GM10847 (cell line): ENCODE measurements around the gene CEBPA.

Source experiments
- POLR2A ChIP-seq: IDR thresholded peaks from 2 replicates; pipeline ENCODE4 v1.6.1; 2011; ENCODE audit not compliant: insufficient read length; ENCODE audit errors: extremely low read depth

Gene CEBPA

GRCh38 chr19:33260628-33261418, 41.5 kb downstream of the CEBPA start:
- TF ChIP-seq POLR2A = no peak

- no peak for TF ChIP-seq POLR2A
Measured at GRCh38 chr19:33259539-33259938, 42.8 kb downstream of the CEBPA start.

DNA sequence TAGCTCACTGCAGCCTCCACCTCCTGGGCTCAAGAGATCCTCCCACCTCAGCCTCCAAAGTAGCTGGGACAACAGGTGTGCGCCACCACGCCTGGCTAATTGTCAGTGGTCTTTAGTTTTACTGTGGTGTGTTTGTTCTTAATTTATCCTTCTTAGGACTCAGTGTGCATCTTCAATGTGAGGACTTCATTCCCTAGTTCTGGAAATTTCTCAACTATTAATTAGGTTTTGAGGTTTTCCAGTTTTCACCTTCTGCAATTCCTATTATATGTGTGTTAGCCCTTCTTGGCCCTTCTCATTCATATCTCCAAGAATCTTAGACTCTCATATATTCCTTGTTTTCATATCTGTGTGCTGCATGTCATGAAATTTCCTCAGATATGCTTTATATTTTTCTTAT, 44.5 kb downstream of the CEBPA start:
- no peak for TF ChIP-seq POLR2A

DNA sequence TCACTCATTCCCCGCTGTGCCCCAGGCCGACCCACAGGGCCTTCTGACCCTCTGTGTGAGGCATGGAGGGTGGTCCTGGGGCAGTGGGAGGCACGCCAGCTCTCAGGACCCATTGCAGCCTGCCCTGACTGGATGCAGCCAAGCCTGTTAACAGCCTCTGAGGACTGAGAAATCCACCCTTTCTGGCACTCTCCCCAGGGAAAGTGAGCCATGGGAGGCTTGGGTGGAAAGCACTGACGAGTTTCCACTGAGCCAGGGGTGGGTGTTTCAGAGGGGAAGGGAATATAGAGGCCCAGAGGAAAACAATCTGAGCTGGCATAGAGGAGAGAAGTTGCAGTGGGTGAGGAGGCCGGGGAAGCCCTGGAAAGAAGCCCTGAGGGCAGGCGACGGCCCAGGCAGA, 46.1 kb downstream of the CEBPA start:
- TF ChIP-seq POLR2A = no peak

- TF ChIP-seq POLR2A = no peak
Measured at GRCh38 chr19:33255781-33256180, 46.6 kb downstream of the CEBPA start.

DNA sequence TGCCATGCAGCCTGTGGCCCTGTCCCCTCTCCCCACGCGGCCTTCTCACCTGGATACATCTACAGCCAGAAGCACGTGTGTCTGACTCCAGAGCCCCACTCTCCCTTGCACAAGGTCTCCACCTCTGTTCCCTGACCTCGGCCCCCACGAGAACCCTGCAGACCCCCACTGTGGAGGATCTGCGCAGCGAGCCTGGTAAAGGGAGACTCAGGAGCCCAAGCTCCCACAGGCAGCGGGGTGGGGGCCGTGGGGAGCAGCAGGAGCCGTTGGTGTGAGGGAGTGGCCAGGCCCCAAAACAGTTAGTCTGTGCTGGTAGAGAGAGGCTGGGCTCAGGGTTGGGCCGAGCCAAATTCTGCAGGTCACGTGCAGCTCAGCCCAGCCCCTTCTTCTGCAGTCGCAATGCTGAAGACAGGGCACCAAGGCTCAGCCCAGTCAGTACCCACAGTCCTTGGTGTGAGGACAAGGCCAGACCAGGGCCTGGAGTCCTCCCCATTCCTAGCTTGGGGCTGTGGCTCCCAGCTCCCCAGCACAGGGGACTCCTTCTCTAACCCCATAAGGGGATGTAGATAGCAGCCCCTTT, 48.0 kb downstream of the CEBPA start:
- no peak for TF ChIP-seq POLR2A

GRCh38 chr19:33252971-33253370, 49.4 kb downstream of the CEBPA start:
- no peak for TF ChIP-seq POLR2A

GRCh38 chr19:33252418-33252962, 49.8 kb downstream of the CEBPA start:
- no peak for TF ChIP-seq POLR2A

- no peak for TF ChIP-seq POLR2A
Measured at GRCh38 chr19:33251526-33252090, 50.7 kb downstream of the CEBPA start.

DNA sequence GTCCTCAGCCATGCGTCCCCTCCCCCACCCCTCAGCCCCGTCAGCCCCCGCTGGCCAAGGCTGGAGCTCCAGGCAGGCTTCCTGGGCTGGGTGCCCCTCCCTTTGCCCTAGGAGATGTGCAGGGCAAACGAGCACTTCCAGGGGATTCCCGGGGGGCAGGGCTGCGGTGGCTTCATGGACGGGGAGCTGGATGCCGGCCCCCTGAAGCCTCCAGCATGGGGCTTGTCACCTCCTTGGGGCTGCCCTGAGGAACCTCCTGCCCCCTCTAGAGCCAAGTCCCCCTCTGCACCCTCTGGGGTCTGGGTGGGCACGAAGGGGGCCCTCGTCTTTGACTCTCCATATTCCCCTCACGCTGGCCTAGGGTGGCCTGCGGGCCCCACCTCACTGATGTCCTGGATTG, 51.3 kb downstream of the CEBPA start:
- no peak for TF ChIP-seq POLR2A

GRCh38 chr19:33250500-33250899, 51.8 kb downstream of the CEBPA start:
- no peak for TF ChIP-seq POLR2A
